ENCODE data around the gene TEPSIN.

- TF ChIP-seq CTCF (IDR thresholded peaks at IDR 0.05) (no peak), POLR2A (IDR thresholded peaks at IDR 0.05) (no peak)
Observed at GRCh38 chr17:81261582-81262336, 22.9 kb upstream of the TEPSIN start.
